Measurements from ENCODE around the gene PLXNB3. TPM values are rescaled to one million over a fixed set of nuclear protein-coding genes. Genes with fewer than 3 reads are reported as not detected.

PLXNB3 gene
- total RNA-seq, 1 donor from 2014 or later, result 1.4 TPM

DNA sequence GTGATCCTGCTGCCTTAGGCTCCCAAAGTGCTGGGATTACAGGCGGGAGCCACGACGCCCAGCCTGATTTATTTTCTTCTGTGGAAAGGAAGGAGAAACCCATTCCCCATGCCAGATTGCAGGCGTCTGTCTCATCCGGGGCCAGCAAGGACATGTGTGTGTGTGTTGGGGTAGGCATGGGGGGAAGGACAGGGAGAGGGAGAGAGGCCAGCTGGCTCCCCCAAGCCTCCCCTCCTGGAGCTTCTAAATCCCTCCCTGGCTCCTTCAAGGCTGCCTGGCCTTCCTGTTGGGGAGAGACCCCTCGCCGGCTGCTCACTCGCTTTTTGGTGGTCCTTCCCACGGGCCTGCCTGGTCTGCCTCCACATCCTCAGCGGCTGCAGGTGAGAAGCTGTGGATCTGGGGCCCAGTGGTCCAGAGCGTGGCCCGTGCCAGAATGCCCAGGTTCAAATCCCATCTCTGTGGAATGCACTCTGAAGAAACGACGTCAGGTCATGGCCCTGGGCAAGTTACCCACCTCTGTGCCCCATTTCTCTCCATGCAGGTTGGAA, 1.3 kb upstream of the PLXNB3 start:
- no peaks in the 10 kb centered on the region for H3K9me3 Mint-ChIP-seq

DNA sequence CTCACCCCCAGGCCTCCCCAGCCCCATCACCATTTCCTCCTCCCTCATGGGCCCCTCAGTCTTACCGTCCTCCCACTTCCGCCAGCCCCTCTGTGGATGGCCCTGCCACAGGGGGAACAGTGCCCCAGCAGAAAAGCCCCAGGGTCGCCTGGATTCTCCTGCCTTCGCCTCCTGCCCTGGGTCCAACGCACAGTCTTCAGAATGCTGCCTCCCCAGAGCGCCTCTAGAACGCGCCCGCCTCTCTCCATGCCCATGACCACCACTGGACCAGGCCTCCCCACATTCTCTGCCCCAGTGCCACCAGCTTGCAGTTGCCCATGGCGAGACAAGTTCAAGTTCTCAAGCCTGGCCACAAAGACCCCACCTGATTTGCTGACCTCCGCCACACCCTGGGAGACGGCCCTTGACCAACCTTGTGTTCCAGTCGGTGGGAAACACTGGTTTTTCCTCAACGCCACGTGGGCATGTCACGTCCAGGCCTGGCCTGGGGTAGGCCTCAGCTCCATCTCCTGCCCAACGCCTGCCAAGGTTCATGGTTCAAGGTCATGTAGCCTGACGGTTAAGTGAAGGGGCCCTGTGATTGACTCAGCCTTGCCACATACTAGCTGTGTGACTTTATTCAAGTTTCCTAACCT, 634 bp upstream of the PLXNB3 start:
- DNase-seq (ENCODE audit: extremely low spot score, unreplicated experiment), result no peak
- Mint-ChIP-seq H3K27me3 (no peaks in the 10 kb centered on the region), H3K36me3 (no peaks in the 10 kb centered on the region), H3K4me3 (no peak overlapping the region), H3K9me3 (no peaks in the 10 kb centered on the region), H3K27ac (no peak overlapping the region), H3K4me1 (ENCODE audit: unreplicated experiment) (no peaks in the 10 kb centered on the region)
- TF ChIP-seq, protein P1, sequence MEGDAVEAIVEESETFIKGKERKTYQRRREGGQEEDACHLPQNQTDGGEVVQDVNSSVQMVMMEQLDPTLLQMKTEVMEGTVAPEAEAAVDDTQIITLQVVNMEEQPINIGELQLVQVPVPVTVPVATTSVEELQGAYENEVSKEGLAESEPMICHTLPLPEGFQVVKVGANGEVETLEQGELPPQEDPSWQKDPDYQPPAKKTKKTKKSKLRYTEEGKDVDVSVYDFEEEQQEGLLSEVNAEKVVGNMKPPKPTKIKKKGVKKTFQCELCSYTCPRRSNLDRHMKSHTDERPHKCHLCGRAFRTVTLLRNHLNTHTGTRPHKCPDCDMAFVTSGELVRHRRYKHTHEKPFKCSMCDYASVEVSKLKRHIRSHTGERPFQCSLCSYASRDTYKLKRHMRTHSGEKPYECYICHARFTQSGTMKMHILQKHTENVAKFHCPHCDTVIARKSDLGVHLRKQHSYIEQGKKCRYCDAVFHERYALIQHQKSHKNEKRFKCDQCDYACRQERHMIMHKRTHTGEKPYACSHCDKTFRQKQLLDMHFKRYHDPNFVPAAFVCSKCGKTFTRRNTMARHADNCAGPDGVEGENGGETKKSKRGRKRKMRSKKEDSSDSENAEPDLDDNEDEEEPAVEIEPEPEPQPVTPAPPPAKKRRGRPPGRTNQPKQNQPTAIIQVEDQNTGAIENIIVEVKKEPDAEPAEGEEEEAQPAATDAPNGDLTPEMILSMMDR (conservative IDR thresholded peaks at IDR 0.05), result no peak

More for the DNA sequence above, 1.3 kb upstream of the PLXNB3 start:
- Mint-ChIP-seq H3K36me3 (no peaks in the 10 kb centered on the region), H3K4me3 (no peak overlapping the region), H3K4me1 (ENCODE audit: unreplicated experiment) (no peaks in the 10 kb centered on the region), H3K27me3 (peaks cover 2% of the 10 kb centered on the region), H3K27ac (no peak overlapping the region)
- TF ChIP-seq, protein P1 (conservative IDR thresholded peaks at IDR 0.05), result no peak
- no peak for DNase-seq (ENCODE audit: extremely low spot score, unreplicated experiment)

DNA sequence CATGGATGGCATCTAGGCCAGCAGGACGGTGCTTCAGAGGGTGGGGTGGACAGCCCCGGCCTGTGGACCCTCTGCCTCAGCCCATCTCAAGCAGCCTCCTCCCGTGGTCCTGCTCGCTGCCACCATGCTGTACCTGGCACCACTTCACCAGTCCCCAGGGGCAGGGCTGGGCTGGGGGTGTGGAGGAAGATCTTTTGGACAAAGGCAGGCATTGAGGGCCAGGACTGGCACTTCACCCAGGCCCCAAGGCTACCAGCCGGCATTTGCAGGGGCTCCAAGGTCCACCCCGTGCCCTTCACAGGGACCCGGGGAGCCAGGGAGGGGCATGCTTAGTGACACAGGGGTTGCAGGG, 713 bp downstream of the PLXNB3 start:
- no peak for DNase-seq (ENCODE audit: extremely low spot score, unreplicated experiment)
- Mint-ChIP-seq H3K4me3 (no peak overlapping the region), H3K36me3 (no peaks in the 10 kb centered on the region), H3K9me3 (no peaks in the 10 kb centered on the region), H3K27ac (no peak overlapping the region), H3K4me1 (ENCODE audit: unreplicated experiment) (no peaks in the 10 kb centered on the region), H3K27me3 (no peaks in the 10 kb centered on the region)
- TF ChIP-seq, protein P1 (conservative IDR thresholded peaks at IDR 0.05), result no peak

DNA sequence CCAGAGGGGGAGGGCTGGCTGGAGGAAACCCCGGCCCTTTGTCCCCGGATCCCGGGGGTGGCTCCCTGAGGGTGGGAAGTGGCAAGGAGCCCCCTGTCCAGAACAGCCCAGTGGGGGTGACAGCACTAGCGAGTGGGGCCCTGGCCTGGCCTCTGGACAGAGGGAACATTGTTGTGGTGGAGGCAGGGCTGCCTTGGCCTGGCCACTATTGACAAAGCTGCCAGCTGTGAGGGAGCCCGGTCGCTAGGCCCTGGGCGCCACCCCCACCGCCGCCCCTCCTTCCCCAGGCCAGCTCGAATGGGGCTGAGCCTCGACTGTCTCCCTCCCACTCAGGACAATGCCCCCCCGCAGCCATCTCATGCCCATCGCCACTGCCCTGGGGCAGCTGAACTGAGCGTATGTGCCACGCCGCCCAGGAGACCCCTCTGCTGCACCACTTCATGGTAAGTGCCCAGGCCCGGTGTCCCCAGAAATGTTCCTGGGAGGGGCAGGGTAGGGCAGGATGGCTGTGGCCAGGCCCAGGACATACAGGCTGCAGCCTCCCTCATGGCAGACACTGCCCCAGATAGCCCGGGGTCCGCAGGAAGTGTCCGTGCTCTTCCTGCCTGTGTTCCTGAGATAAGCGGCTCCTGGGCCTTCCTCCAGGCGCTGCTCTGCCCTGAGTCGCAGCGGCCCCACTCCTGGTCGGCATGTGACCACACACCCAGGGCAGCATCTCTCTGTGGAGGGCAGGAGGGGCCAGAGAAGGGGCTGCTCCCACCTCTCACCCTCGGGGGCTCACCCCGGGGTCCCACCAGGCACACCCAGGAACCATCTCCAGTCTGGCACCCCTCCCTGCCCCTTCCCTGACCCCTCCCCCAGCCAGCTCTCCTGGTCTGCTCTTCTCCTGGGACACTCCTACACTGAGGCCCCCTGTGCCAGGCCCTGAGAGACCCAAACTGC, 1.4 kb downstream of the PLXNB3 start:
- H3K4me3 Mint-ChIP-seq, result no peak overlapping the region
- H3K27ac Mint-ChIP-seq, result no peak overlapping the region
- no peaks in the 10 kb centered on the region for H3K9me3 Mint-ChIP-seq

DNA sequence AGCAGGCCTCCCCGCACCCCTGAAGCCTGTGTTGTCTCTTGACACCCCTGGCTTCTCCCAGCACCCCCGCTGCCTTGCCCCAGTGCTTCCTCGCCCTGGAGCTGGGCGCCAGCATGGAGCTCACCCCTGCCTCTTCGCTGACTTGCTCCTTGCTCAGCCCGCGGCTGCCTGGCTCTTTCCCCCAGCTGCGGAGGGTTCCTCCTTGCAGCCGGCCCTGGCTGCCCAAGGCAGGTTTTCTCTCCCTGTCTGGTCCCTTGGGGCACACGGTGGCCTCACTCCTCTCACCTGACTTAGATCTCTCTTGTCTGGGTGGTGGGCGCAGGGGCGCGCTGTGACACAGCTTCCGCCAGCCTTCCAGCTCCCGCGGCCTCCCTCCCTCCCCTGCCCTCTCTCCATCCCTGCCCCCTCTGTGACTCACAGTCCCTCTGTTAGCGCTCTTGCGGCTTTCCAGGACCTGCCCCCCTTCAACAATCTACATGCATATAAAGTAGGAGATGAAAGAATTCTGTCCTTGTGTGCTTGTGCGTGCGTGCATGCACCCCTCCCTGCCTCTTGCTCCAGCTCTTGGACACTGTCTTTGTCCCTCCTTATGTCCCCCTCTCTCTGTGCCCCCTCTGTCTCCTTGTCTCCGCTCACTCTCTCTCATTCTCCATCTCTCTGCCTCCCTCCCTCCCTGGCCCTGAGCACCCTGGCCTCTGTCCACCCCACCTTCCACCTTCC, 2.2 kb downstream of the PLXNB3 start:
- H3K4me3 Mint-ChIP-seq, result no peak overlapping the region
- DNase-seq (ENCODE audit: extremely low spot score, unreplicated experiment), result no peak
- TF ChIP-seq, protein P1 (conservative IDR thresholded peaks at IDR 0.05), result no peak
- no peaks in the 10 kb centered on the region for H3K9me3 Mint-ChIP-seq
- H3K36me3 Mint-ChIP-seq, result no peaks in the 10 kb centered on the region
- H3K27me3 Mint-ChIP-seq, result no peaks in the 10 kb centered on the region
- no peaks in the 10 kb centered on the region for H3K4me1 Mint-ChIP-seq (ENCODE audit: unreplicated experiment)
- H3K27ac Mint-ChIP-seq, result no peak overlapping the region

More for the DNA sequence above, 1.4 kb downstream of the PLXNB3 start:
- no peak for DNase-seq (ENCODE audit: extremely low spot score, unreplicated experiment)
- Mint-ChIP-seq H3K4me1 (ENCODE audit: unreplicated experiment) (no peaks in the 10 kb centered on the region), H3K27me3 (no peaks in the 10 kb centered on the region), H3K36me3 (no peaks in the 10 kb centered on the region)
- TF ChIP-seq, protein P1 (conservative IDR thresholded peaks at IDR 0.05), result no peak
